HG03280 (cell line): ENCODE data around the gene AQP4.
A peak's percentile ranks its signal among the peaks of the same experiment; 100 is the strongest.

ENCODE experiments used
- ATAC-seq: cut with Tn5 transposase; IDR thresholded peaks from one replicate; pipeline ENCODE4 v1.9.1; 2021; ENCODE audit warnings: mild to moderate bottlenecking, moderate library complexity; ENCODE audit not compliant: unreplicated experiment

AQP4 gene

DNA sequence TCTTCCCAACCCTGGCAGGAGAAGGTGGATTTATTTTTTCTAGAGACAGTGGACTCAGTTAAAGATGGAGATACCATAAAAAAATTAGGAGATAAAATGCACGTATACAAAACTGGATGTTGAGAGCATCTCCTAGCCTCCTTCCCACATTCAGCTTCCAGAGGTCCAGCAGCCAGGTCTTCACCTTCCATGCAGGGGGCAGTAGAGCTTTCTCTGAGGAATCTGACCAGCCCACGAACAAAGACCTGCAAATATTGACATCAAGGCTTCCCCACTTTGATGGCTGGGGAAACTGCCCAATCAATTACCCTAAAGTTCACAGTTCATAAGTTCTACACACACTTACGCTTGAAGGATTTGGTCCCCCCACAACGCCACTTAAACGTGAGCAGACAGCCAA, 24.5 kb downstream of the AQP4 start:
- no peak for ATAC-seq

DNA sequence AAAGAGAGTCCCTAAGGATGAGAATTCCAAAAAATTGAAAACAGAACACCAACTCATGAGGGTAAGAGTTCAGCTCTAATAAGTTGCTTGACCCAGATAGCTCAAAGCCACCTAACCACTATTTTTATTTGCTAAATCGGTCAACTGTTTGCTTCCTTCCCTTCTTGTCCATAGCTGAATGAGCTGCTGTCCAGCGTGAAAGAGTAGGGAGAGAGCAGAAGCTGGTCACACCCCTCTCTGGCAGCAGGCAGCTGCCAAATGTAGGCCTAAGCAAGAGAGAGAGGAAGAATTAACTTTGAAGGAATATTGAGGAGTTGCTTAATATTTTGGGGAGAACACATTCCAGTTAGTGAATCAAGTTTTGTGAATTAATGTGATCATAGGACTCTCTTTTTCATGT, 25.9 kb downstream of the AQP4 start:
- ATAC-seq, result no peak

DNA sequence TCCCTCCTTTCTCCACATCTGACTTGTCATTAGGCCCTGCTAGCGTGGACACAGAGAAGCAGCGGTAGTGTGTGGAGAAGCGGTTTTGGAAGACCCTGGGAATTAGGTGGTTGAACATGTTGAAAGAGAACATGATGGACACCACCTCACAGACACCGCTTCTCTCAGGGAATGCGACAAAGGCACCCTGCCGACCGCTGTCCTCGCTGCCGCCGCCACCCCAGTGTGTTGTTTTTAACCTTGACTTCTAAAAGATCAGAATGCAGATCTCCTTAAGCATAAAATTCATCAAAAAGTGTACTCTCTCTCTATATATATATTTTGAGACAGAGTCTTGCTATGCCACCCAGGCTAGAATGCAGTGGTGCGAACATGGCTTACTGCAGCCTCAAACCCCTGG, 33.2 kb downstream of the AQP4 start:
- ATAC-seq, result no peak

DNA sequence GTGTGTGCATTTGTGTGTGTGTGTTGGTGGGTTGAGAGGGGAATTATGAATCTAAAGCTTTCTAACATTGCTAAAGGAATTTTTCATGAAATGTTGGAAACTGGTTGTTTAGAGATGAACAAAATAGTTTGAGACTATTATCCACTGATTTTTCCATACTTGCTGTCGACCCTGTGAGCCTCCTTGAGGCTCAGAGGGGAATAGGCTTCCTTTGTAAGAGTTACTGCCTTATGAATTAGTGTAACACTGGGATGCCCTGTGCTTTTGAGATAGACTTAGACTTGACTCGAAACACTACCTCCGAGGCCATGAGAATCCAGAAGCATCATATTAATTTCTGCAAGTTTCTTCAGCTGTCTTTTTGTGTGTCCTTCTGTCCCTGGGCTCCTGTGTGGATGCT, 37.9 kb downstream of the AQP4 start:
- no peak for ATAC-seq

DNA sequence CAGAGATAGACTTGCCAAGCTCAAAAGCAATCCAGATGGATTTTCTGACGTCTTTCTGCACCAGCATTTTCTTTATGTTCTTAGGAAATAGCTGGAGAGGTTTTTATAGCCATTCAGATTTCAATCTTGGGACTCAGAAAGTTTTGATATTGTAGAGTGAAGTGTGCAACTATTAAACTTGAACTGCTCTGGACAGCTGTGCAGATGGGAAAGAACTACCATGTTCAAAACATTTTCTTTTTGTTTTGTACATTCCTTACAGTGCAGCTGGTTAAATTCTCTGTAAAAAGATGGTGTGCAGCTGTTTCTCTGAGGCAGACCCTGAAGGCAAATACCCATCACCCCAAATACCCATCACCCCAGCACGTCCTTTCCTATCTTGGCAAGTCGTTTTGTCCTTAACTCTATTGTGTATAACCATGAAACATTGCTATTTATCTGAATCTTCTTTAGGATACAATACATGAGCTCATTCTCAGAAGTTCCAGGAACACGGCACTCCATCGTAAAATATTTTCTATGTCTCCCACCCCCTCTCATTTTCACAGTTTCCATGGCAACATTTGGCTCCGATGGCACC, 38.8 kb downstream of the AQP4 start:
- ATAC-seq, result no peak

DNA sequence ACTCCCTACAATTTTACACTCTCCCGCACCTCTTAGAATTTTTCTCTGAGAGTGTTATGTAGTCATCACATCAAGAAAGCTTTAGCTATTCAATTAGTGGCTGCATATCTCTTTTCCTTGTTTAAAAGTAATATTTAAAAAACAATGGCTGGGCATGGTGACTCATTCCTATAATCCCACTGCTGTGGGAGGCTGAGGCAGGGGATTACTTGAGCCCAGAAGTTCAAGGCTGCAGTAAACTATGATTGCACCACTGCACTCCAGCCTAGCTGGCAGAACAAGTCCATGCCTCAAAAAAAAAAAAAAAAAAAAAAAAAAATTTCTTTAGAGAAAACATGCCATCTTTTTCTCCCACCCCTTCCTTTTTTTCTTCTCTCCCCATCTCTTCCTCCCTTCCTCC, 44.3 kb downstream of the AQP4 start:
- no peak for ATAC-seq

DNA sequence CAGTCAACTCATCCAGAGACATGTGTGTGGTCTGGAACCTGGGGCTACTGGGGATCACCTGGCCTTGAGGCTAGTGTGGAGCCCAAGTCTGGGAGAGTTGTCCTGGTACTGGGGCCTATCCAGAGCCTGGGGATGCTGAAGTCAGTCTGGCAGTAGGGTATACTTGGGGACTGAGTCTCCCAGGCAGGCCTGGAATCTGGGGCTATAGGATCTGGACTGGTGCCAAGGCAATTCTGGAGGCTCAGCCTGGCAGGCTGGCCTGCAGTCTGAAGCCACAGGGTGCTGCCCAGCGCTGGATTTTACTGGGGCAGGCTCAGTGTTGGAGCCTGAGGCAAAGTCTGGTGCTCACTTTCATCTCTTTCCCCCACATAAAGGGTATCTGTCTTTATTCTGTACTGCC, 46.5 kb downstream of the AQP4 start:
- no peak for ATAC-seq

DNA sequence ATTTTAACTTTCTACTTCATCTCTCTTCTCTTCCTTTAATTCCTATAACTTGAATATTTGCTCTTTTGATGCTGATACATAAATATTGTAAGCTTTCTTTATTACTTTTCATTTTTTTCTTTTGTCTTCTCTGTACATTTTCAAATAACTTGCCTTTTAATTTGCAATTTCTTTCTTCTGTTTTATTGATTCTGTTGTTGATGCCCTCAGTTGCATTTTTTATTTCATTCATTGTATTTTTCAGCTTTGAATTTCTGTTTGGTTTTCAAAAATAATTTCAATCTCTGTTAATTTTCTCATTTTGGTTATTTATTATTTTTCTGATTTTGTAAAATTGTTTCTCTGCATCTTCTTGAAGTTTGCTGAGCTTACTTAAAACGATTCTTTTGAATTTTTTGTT, 47.0 kb downstream of the AQP4 start:
- ATAC-seq, result no peak

DNA sequence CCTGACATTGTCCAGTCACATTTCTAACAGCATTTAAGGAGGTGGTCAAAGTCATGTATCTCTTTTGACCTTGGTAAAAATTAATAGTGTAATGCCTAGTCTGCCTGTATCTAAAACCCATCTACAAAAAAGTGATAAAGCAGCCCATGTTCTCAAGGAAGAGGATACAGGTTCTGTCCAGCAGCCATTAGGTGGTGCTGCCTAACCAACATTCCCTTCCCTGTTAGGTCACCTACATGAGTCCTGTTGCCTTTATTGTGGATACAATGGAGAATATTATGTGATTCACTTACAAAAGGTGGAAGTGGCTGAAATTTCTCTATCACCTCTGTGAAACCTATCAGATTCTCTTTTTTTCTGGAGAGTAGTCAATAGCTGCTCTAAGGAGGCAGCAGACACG, 52.5 kb downstream of the AQP4 start:
- ATAC-seq, result peak; percentile 60

DNA sequence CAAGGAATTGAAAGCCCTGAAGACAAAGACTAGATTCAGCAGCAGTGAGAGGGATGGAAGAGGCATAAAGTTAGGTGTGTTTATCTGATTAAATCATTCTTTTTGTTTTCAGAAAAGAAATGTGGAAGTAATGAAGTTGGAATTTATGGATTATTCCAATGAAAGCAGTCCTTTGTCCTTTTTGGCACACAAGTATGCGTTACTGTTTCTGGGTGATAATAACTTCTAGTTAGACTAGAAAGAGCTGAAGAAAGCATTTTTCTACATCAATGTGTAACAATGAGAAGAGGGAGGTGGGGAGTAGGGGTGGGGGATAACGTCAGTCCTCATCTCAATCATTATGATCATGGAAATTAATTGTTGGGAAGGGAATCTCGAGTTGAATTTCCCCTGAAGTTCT, 53.0 kb downstream of the AQP4 start:
- ATAC-seq, result no peak

DNA sequence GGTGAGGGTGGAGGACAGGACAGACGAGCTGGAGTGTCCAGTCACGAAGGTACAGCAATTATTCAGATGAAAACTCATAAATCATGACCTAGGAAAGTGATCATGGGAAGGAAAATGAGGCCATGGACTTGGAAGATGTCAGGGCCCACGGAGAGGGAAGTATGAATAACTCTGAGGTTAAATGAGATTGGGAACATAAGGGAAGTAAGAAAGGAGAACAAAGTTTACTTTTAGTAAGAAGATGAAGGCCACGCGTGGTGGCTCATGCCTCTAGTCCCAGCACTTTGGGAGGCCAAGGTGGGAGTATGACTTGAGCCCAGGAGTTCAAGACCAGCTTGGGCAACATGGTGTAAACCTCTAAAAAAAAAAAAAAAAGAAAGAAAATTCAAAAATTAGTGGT, 56.2 kb downstream of the AQP4 start:
- no peak for ATAC-seq

DNA sequence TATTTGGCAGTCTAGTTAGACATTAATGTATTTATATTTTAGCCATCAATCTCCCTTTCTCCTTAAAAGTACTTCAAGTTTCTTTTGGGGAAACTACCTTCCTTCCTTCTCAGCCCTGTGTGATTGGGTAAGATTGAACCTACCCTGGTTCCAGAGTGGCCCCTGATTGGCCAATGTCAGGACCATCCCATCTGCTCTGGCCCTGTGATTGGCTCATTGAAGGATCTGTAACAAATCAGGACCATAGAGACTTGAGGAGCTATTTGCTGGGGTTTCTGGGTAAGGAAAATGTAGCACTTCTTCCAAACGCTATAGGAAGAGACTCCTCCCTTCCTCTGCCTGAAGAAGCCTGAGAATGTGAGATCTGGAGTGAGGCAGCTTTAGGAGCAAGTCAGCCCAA, 59.3 kb downstream of the AQP4 start:
- ATAC-seq, result no peak

DNA sequence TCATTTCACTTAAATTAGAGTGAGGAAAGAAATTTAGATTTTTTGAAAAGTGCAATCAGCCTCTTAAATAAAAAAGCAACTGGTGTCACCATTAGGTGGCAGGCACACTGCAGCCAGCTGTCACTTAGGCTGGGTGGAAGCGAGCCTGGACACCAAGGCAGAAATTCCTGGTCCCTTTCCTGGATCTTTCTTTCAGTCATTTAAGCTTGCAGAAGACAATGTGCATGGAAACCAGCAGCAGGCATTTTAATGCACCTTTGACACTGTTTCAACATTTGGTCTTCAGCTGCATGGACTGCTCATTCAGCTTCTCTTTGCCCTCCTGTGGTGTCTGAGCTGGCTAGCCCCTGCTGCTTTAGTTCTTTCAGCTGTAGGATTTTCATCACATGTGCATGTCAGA, 61.0 kb downstream of the AQP4 start:
- ATAC-seq, result no peak

DNA sequence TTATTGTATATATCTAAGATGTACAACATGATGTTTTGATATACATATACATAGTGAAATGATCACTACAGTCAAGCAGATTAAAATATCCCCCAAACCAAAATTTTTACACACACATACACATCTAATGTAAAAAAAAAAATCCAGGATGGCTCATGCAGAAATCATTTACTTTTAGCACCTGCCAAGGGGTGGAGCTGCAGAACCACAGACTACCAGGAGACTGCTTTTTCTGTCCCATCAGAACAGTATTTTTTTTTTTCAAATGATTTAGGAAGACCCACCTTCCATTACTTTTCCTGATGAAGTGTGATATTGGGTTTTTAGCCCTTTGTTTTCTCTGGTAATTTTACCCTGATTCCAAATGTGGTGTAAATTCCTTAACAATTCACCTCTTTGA, 61.9 kb downstream of the AQP4 start:
- no peak for ATAC-seq

DNA sequence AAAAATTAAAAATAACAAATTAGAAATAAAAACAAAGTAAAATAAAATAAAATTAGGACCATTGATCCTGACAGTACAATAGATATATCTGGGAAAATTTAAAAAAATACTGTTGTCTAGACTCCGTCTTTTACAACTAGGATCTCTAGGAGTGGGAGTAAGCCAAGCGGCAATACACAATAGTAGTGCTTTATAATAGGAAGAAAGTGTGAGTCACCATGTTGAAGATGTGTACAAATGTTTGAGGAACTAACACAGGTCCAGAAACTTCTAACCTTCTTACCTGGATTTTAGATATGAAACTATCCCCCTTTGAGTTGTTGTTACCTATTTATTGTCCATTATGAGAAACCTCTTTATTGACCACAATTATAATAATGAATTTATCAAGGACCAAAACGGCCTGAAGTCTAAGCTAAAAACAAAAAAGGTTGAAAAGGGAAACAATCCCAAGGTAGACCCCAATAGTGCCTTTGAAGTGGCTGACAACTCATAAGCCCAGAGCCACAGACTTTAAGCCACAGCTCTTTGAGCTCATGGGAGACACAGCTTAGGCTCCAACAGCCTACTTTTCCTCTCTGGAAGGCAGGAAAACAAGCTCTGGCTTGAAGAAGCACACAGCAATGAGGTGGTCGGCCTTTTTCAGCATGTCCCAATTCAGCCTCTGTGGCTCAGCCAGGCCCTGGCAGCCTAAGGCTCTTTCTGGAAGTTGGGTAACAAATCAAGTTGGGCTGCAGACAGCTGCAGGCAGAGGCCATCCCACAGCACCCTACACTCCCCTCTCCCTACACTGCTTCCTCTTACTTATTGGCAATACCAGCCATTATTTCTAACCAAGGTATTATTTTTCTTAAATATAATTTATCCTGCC, 62.9 kb downstream of the AQP4 start:
- no peak for ATAC-seq
